Esophagus muscularis mucosa (tissue), 4 donors: ENCODE data around the gene MRNIP. TPM values are rescaled to one million over a fixed set of nuclear protein-coding genes. Genes with fewer than 3 reads are reported as not detected.

ENCODE experiments used
- DNase-seq: peaks from one replicate; pipeline ENCODE4 v3.0.0-alpha.2; 2017; ENCODE audit errors: extremely low spot score
- H3K27ac ChIP-seq, 4 donors: fragments of 200-600 bp; sonication (generic); replicated peaks in 1 of 4; 1 replicate in 3 of 4; 2 replicates in 1 of 4; pipeline ENCODE4 v1.5.1; 2016 to 2019; ENCODE audit warnings: mild to moderate bottlenecking in 1 of 4
- H3K27me3 ChIP-seq, 4 donors: fragments of 200-600 bp; sonication (generic); one replicate each; pipeline versions ENCODE4 v1.5.1 to v1.6.0; 2016 to 2019
- H3K36me3 ChIP-seq, 4 donors: fragments of 200-600 bp; sonication (generic); one replicate each; pipeline ENCODE4 v1.5.1; 2016 to 2019
- H3K4me1 ChIP-seq, 4 donors: fragments of 200-600 bp; sonication (generic); one replicate each; pipeline ENCODE4 v1.5.1; 2016 to 2019
- H3K4me3 ChIP-seq, 4 donors: fragments of 200-600 bp; sonication (generic); 1 replicate in 2 of 4; 2 replicates in 2 of 4; pipeline ENCODE4 v1.5.1; 2016 to 2019; ENCODE audit warnings: mild to moderate bottlenecking in 4 of 4, moderate library complexity in 1 of 4
- H3K9me3 ChIP-seq, 4 donors: fragments of 200-600 bp; sonication (generic); 1 replicate in 3 of 4; 2 replicates in 1 of 4; pipeline ENCODE4 v1.5.1; 2016 to 2019
- EP300 ChIP-seq: sonication (generic); formaldehyde crosslinking; IDR thresholded peaks from one replicate; pipeline ENCODE4 v1.6.1; 2017; ENCODE audit warnings: antibody characterized with exemption
- POLR2A ChIP-seq: fragments of 450-650 bp; IDR thresholded peaks from one replicate; pipeline ENCODE4 v1.6.1; 2017; ENCODE audit warnings: antibody characterized with exemption, moderate library complexity, mild to moderate bottlenecking, low read depth
- POLR2AphosphoS5 ChIP-seq, 2 donors: sonication (generic); formaldehyde crosslinking; IDR thresholded peaks; one replicate each; pipeline ENCODE4 v1.6.1; 2017; ENCODE audit warnings: antibody characterized with exemption in 2 of 2
- WGBS: methylation state at CpG from one replicate; pipeline ENCODE4 v1.1.5; 2018; 5-methylcytosine and 5-hydroxymethylcytosine counted together
- intact Hi-C: fragments of 100-400 bp; cut with DNase I; formaldehyde crosslinking; loops from one replicate; pipeline ENCODE4 v1.15.1; 2023
- total RNA-seq, 4 donors: library from RNA; depleted of rRNA; stranded (reverse); fragments of >200 nt; gene quantifications; one replicate each; pipeline versions ENCODE4 v1.1.0 to v1.2.1, GENCODE V29; 2016
- TF ChIP-seq, protein P1 (sequence below), 3 experiments: fragments of 200-600 bp in 2 of 3; fragments of 450-650 bp in 1 of 3; sonication (generic) in 2 of 3; IDR thresholded peaks; one replicate each; pipeline ENCODE4 v1.5.1; 2017 to 2019; ENCODE audit warnings: antibody characterized with exemption in 3 of 3, mild to moderate bottlenecking in 2 of 3, moderate library complexity in 1 of 3

The MRNIP gene
- total RNA-seq, 4 donors from 2014 or later = 21.2 to 34.2 (median 23.3) TPM

GRCh38 chr5:179895861-179896260 lies 37.2 kb upstream of the MRNIP start:
- WGBS = 84% methylated on average over 6 of the region's 6 CpGs
- DNase-seq = no peak
- H3K27ac ChIP-seq = no peak overlapping the region
- TF ChIP-seq, protein P1, sequence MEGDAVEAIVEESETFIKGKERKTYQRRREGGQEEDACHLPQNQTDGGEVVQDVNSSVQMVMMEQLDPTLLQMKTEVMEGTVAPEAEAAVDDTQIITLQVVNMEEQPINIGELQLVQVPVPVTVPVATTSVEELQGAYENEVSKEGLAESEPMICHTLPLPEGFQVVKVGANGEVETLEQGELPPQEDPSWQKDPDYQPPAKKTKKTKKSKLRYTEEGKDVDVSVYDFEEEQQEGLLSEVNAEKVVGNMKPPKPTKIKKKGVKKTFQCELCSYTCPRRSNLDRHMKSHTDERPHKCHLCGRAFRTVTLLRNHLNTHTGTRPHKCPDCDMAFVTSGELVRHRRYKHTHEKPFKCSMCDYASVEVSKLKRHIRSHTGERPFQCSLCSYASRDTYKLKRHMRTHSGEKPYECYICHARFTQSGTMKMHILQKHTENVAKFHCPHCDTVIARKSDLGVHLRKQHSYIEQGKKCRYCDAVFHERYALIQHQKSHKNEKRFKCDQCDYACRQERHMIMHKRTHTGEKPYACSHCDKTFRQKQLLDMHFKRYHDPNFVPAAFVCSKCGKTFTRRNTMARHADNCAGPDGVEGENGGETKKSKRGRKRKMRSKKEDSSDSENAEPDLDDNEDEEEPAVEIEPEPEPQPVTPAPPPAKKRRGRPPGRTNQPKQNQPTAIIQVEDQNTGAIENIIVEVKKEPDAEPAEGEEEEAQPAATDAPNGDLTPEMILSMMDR (IDR thresholded peaks at IDR 0.05) = no peak
- TF ChIP-seq EP300 (no peak), POLR2AphosphoS5 (IDR thresholded peaks at IDR 0.05) (no peak), POLR2A (no peak)
- intact Hi-C loops = no loop called here
- H3K36me3 ChIP-seq = peaks cover 67 to 100% (median 97%) of the 10 kb centered on the region in 4 donors
- no peaks in the 10 kb centered on the region for H3K9me3 ChIP-seq
- H3K4me3 ChIP-seq = no peak overlapping the region
- H3K4me1 ChIP-seq = no peaks in the 10 kb centered on the region
- no peaks in the 10 kb centered on the region for H3K27me3 ChIP-seq

GRCh38 chr5:179893958-179894895 lies 35.6 kb upstream of the MRNIP start:
- 95% methylated on average over 25 of the region's 26 CpGs for WGBS
- TF ChIP-seq POLR2A = no peak
- TF ChIP-seq, protein P1 (IDR thresholded peaks at IDR 0.05) = no peak
- TF ChIP-seq POLR2AphosphoS5 (IDR thresholded peaks at IDR 0.05) = no peak
- no peak for TF ChIP-seq EP300
- intact Hi-C loops = no loop called here
- DNase-seq = no peak
- no peaks in the 10 kb centered on the region for H3K4me1 ChIP-seq
- no peak overlapping the region for H3K4me3 ChIP-seq
- H3K9me3 ChIP-seq = no peaks in the 10 kb centered on the region
- H3K27me3 ChIP-seq = no peaks in the 10 kb centered on the region
- peaks cover 79 to 100% (median 100%) of the 10 kb centered on the region in 4 donors for H3K36me3 ChIP-seq
- no peak overlapping the region for H3K27ac ChIP-seq

GRCh38 chr5:179893076-179893957 lies 34.7 kb upstream of the MRNIP start:
- Histone ChIP-seq H3K27me3 (no peaks in the 10 kb centered on the region), H3K27ac (no peak overlapping the region), H3K4me3 (no peak overlapping the region), H3K4me1 (no peaks in the 10 kb centered on the region), H3K9me3 (no peaks in the 10 kb centered on the region), H3K36me3 (peaks cover 76 to 100% (median 100%) of the 10 kb centered on the region in 4 donors)
- DNase-seq = no peak
- TF ChIP-seq EP300 = no peak
- no peak for TF ChIP-seq POLR2AphosphoS5 (IDR thresholded peaks at IDR 0.05)
- no peak for TF ChIP-seq POLR2A
- TF ChIP-seq, protein P1 (IDR thresholded peaks at IDR 0.05) = no peak
- 83% methylated on average over 23 of the region's 31 CpGs for WGBS
- intact Hi-C loops = no loop called here

GRCh38 chr5:179892255-179892654 lies 33.6 kb upstream of the MRNIP start:
- WGBS = 81% methylated on average over 4 of the region's 5 CpGs
- TF ChIP-seq EP300 (no peak), POLR2AphosphoS5 (IDR thresholded peaks at IDR 0.05) (no peak), POLR2A (no peak)
- TF ChIP-seq, protein P1 (IDR thresholded peaks at IDR 0.05) = no peak
- H3K27ac ChIP-seq = no peak overlapping the region
- H3K9me3 ChIP-seq = no peaks in the 10 kb centered on the region
- peaks cover 71 to 100% (median 100%) of the 10 kb centered on the region in 4 donors for H3K36me3 ChIP-seq
- intact Hi-C loops = no loop called here
- no peaks in the 10 kb centered on the region for H3K4me1 ChIP-seq
- H3K4me3 ChIP-seq = no peak overlapping the region
- no peaks in the 10 kb centered on the region for H3K27me3 ChIP-seq
- no peak for DNase-seq
